Breast epithelium (tissue), 3 donors: ENCODE data around the gene APOL1.

Source experiments
- POLR2AphosphoS5 ChIP-seq, 3 donors: sonication (generic); formaldehyde crosslinking; IDR thresholded peaks; one replicate each; pipeline ENCODE4 v1.6.1; 2017; ENCODE audit warnings: antibody characterized with exemption in 3 of 3
- TF ChIP-seq, protein P1 (sequence below), 3 donors: fragments of 450-650 bp; IDR thresholded peaks; one replicate each; pipeline ENCODE4 v1.5.1; 2016 to 2017; ENCODE audit warnings: antibody characterized with exemption in 3 of 3, mild to moderate bottlenecking in 3 of 3, moderate library complexity in 3 of 3

DNA sequence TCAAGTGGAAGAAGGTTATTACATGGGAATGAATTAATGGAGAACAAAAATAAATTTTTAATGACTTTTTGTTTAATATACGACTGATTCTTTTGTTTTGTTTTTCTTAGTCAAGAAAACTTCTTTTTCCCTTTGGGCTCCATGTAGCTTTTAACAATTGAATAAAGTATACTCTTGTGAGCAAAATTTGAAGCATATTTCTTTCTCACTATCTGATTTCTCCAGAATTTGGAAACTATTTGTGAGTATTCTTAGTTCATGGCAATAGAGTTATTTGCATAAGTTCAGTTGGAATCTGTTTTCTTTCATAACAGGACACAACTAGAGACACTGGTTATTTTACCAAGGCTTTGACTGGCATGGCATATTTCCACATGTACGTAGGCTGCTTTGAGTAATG is 3.8 kb upstream of the APOL1 start:
- TF ChIP-seq, protein P1, sequence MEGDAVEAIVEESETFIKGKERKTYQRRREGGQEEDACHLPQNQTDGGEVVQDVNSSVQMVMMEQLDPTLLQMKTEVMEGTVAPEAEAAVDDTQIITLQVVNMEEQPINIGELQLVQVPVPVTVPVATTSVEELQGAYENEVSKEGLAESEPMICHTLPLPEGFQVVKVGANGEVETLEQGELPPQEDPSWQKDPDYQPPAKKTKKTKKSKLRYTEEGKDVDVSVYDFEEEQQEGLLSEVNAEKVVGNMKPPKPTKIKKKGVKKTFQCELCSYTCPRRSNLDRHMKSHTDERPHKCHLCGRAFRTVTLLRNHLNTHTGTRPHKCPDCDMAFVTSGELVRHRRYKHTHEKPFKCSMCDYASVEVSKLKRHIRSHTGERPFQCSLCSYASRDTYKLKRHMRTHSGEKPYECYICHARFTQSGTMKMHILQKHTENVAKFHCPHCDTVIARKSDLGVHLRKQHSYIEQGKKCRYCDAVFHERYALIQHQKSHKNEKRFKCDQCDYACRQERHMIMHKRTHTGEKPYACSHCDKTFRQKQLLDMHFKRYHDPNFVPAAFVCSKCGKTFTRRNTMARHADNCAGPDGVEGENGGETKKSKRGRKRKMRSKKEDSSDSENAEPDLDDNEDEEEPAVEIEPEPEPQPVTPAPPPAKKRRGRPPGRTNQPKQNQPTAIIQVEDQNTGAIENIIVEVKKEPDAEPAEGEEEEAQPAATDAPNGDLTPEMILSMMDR (IDR thresholded peaks at IDR 0.05) = no peak
- no peak for TF ChIP-seq POLR2AphosphoS5 (IDR thresholded peaks at IDR 0.05)
